Immature natural killer cell (primary cell): Measurements from ENCODE around the gene DIP2B. TPM values are rescaled to one million over a fixed set of nuclear protein-coding genes. Genes with fewer than 3 reads are reported as not detected.
A peak's percentile ranks its signal among the peaks of the same experiment; 100 is the strongest.
"Not testable (repeated sequence)": the region's sequence is repeated elsewhere in the genome, so short reads cannot be mapped to it uniquely, and the experiment has no call there.

Source experiments
- DNase-seq, 3 donors: peaks; one replicate each; pipeline ENCODE4 v3.0.0; 2022; ENCODE audit warnings: mixed read lengths in 1 of 3
- H3K27ac Mint-ChIP-seq, 6 donors: one replicate each; pipeline ENCODE4 v1.8.0; 2020; ENCODE audit warnings: mixed read lengths in 6 of 6, mild to moderate bottlenecking in 5 of 6, inconsistent platforms in 4 of 6, moderate library complexity in 3 of 6
- H3K27me3 Mint-ChIP-seq, 3 donors: one replicate each; pipeline ENCODE4 v1.8.0; 2020 to 2021; ENCODE audit warnings: low read depth in 3 of 3, mild to moderate bottlenecking in 3 of 3, mixed read lengths in 3 of 3, moderate library complexity in 3 of 3, inconsistent platforms in 1 of 3
- H3K36me3 Mint-ChIP-seq, 3 donors: one replicate each; pipeline ENCODE4 v1.8.0; 2020; ENCODE audit warnings: mixed read lengths in 3 of 3, inconsistent platforms in 2 of 3, mild to moderate bottlenecking in 2 of 3
- H3K4me1 Mint-ChIP-seq, 2 donors: one replicate each; pipeline ENCODE4 v1.8.0; 2020; ENCODE audit warnings: inconsistent platforms in 2 of 2, mild to moderate bottlenecking in 2 of 2, mixed read lengths in 2 of 2, moderate library complexity in 1 of 2
- H3K4me3 Mint-ChIP-seq, 5 donors: one replicate each; pipeline ENCODE4 v1.8.0; 2020; ENCODE audit warnings: mild to moderate bottlenecking in 5 of 5, mixed read lengths in 5 of 5, inconsistent platforms in 3 of 5, moderate library complexity in 3 of 5
- H3K9me3 Mint-ChIP-seq, 6 donors: one replicate each; pipeline ENCODE4 v1.8.0; 2020; ENCODE audit warnings: mild to moderate bottlenecking in 6 of 6, mixed read lengths in 6 of 6, inconsistent platforms in 4 of 6, moderate library complexity in 3 of 6
- polyA plus RNA-seq, 3 donors: library from polyadenylated mRNA; unstranded; fragments of 300-500 nt; fragmentation: Illumina TruSeq; gene quantifications; one replicate each; pipeline ENCODE4 v1.2.3, GENCODE V29; 2021

Gene DIP2B
- polyA plus RNA-seq, 3 donors from 2014 or later: 2.0 to 7.2 (median 3.4) TPM

DNA sequence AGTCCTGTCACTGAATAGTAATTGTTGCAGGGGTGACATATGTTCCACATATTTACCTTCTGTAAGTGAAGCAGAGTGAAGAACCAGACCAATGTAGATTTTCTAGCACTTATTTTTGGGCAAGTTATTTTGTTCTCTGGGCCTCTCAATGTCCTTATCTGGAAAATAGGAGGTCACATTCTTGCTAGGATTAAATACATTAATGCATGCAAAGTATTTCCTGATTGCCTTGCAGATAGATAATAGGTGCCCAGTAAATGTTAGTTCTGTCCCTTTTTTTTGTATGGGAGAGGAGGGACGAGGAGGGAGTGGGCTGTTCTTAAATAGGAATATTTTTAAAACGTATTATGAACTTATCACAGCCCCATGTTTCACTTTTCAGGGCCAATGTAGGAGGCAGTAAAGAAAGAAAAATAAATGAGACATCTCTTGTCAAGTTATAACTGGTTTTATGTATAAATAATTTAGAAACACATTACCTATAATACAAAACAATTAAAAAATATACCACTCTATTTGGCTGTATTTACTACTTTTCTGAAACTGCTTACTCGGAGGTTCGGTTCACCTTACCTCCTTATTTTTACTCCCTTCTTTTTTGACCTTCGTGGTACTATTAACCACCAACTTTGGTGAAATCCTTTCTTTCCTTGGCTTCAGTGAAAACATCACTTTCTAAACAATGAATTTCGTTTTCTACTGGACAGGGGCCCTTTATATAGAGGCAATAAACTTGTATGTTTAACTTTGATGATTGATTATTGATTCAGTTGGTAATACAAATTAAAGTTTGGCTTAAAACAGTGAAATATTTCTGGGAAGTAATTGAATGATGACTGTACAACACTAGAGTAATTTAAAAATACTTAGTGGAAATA is 41.9 kb downstream of the DIP2B start:
- H3K36me3 Mint-ChIP-seq: no peaks in the 10 kb centered on the region
- DNase-seq: no peak
- no peak overlapping the region for H3K27ac Mint-ChIP-seq
- no peak overlapping the region for H3K4me3 Mint-ChIP-seq
- H3K27me3 Mint-ChIP-seq: no peaks in the 10 kb centered on the region
- peaks cover 8 to 28% of the 10 kb centered on the region in 2 donors for H3K4me1 Mint-ChIP-seq
- H3K9me3 Mint-ChIP-seq: no peaks in the 10 kb centered on the region

GRCh38 chr12:50547742-50548141 is 43.0 kb downstream of the DIP2B start:
- Mint-ChIP-seq H3K27me3 (no peaks in the 10 kb centered on the region), H3K4me3 (no peak overlapping the region), H3K36me3 (no peaks in the 10 kb centered on the region), H3K4me1 (peaks cover 7 to 24% of the 10 kb centered on the region in 2 donors), H3K27ac (no peak overlapping the region), H3K9me3 (no peaks in the 10 kb centered on the region)
- DNase-seq: no peak

- Mint-ChIP-seq H3K36me3 (peaks cover 0 to 3% (median 2%) of the 10 kb centered on the region in 3 donors), H3K4me1 (peaks cover 9 to 24% of the 10 kb centered on the region in 2 donors), H3K9me3 (no peaks in the 10 kb centered on the region), H3K27me3 (no peaks in the 10 kb centered on the region), H3K27ac (no peak overlapping the region), H3K4me3 (no peak overlapping the region)
- no peak for DNase-seq
Observed at GRCh38 chr12:50549885-50550284, 45.1 kb downstream of the DIP2B start.

GRCh38 chr12:50550530-50551223 is 45.9 kb downstream of the DIP2B start:
- Mint-ChIP-seq H3K27ac (no peak overlapping the region), H3K9me3 (no peaks in the 10 kb centered on the region), H3K4me1 (peaks cover 13 to 31% of the 10 kb centered on the region in 2 donors), H3K36me3 (peaks cover 0 to 3% (median 2%) of the 10 kb centered on the region in 3 donors), H3K27me3 (no peaks in the 10 kb centered on the region), H3K4me3 (no peak overlapping the region)
- no peak for DNase-seq

DNA sequence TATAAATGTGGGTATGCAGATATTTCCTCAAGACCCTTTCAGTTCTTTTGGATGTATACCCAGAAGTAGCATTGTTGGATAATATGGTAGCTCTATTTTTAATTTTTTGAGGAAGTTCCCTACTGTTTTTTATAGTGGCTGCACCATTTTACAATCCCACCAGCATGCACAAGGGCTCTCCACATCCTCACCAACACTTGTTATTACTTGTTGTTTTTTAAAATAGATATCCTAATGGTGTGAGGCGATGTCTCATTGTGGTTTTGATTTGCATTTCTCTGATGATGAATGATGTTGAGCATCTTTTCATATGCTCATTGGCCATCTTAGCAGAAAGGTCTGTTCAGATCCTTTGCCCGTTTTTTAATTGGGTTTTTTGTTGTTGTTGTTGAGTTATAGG is 47.1 kb downstream of the DIP2B start:
- H3K27ac Mint-ChIP-seq: no peak overlapping the region
- H3K4me3 Mint-ChIP-seq: no peak overlapping the region
- peaks cover 0 to 3% (median 2%) of the 10 kb centered on the region in 3 donors for H3K36me3 Mint-ChIP-seq
- peaks cover 8 to 24% of the 10 kb centered on the region in 2 donors for H3K4me1 Mint-ChIP-seq
- H3K27me3 Mint-ChIP-seq: no peaks in the 10 kb centered on the region
- H3K9me3 Mint-ChIP-seq: no peaks in the 10 kb centered on the region
- no peak for DNase-seq

GRCh38 chr12:50554651-50555050 is 49.9 kb downstream of the DIP2B start:
- Mint-ChIP-seq H3K4me1 (peaks cover 12 to 36% of the 10 kb centered on the region in 2 donors), H3K4me3 (no peak overlapping the region), H3K36me3 (peaks cover 2 to 4% (median 3%) of the 10 kb centered on the region in 3 donors), H3K9me3 (no peaks in the 10 kb centered on the region), H3K27me3 (no peaks in the 10 kb centered on the region), H3K27ac (no peak overlapping the region)
- DNase-seq: no peak

GRCh38 chr12:50555471-50555885 is 50.7 kb downstream of the DIP2B start:
- Mint-ChIP-seq H3K27me3 (no peaks in the 10 kb centered on the region), H3K27ac (peak overlapping the region in 2 of 6 donors; percentile 21 to 37), H3K4me3 (no peak overlapping the region), H3K4me1 (peaks cover 10 to 30% of the 10 kb centered on the region in 2 donors), H3K36me3 (peaks cover 2 to 4% (median 3%) of the 10 kb centered on the region in 3 donors), H3K9me3 (no peaks in the 10 kb centered on the region)
- no peak for DNase-seq

DNA sequence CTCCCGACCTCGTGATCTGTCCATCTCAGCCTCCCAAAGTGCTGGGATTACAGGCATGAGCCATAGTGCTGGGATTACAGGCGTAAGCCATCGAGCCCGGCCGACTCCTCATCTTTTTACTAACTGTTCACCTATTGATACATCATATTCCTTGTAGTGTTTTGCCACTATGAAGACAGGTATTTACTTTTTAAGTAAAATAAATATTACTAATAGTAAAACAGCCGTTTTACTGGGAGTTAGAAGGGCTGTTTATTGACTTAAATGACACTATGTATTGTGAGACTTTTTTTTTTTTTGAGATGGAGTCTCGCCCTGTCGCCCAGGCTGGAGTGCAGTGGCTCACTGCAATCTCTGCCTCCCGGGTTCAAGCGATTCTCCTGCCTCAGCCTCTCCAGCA is 51.5 kb downstream of the DIP2B start:
- DNase-seq: no peak
- no peaks in the 10 kb centered on the region for H3K9me3 Mint-ChIP-seq
- peaks cover 10 to 30% of the 10 kb centered on the region in 2 donors for H3K4me1 Mint-ChIP-seq
- no peak overlapping the region for H3K27ac Mint-ChIP-seq
- H3K27me3 Mint-ChIP-seq: no peaks in the 10 kb centered on the region
- H3K36me3 Mint-ChIP-seq: peaks cover 2 to 4% (median 3%) of the 10 kb centered on the region in 3 donors
- no peak overlapping the region for H3K4me3 Mint-ChIP-seq

DNA sequence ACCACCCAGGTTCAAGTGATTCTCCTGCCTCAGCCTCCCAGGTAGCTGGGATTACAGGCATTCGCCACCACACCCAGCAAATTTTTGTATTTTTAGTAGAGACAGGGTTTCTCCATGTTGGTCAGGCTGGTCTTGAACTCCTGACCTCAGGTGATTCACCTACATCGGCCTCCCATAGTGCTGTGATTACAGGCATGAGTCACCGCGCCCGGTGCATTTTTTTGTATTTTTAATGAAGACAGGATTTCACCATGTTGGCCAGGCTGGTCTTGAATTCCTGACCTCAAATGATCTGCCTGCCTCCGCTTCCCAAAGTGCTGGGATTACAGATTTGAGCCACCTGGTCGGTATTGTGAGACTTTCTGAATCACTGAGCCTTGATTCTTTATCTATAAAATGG is 52.0 kb downstream of the DIP2B start:
- H3K4me3 Mint-ChIP-seq, H3K27ac Mint-ChIP-seq, H3K27me3 Mint-ChIP-seq, DNase-seq, H3K9me3 Mint-ChIP-seq, H3K36me3 Mint-ChIP-seq: not testable (repeated sequence)
- H3K4me1 Mint-ChIP-seq: peaks cover 10 to 31% of the 10 kb centered on the region in 2 donors

DNA sequence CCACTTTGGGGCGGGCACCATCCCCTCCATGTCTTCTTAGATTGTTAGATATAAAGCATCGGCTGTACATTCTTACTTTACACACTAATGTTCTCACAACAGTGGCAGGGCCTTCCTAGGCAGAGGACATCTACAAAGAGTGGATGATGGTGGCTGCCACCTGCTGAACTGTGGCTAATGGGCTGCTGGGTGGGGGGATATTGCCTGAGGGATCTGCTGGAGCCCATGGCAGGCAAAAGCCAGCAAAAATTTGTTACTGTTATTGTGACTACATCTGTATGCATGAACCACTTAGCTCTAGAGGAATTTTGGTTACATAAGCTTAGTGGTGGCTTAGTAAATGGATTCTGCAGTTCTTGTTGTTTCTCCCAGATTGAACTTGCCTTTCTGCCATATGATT is 52.6 kb downstream of the DIP2B start:
- Mint-ChIP-seq H3K27ac (peak overlapping the region in 1 of 6 donors; percentile 17), H3K9me3 (no peaks in the 10 kb centered on the region), H3K36me3 (peaks cover 2 to 4% (median 3%) of the 10 kb centered on the region in 3 donors), H3K27me3 (no peaks in the 10 kb centered on the region), H3K4me3 (no peak overlapping the region), H3K4me1 (peaks cover 10 to 37% of the 10 kb centered on the region in 2 donors)
- DNase-seq: no peak

- Mint-ChIP-seq H3K27ac (peak overlapping the region in 1 of 6 donors; percentile 19), H3K4me1 (peaks cover 15 to 41% of the 10 kb centered on the region in 2 donors), H3K4me3 (no peak overlapping the region)
Observed at GRCh38 chr12:50558970-50559369, 54.2 kb downstream of the DIP2B start.

GRCh38 chr12:50562520-50563433 is 58.0 kb downstream of the DIP2B start:
- H3K9me3 Mint-ChIP-seq: no peaks in the 10 kb centered on the region
- peaks cover 0 to 1% (median 0%) of the 10 kb centered on the region in 3 donors for H3K27me3 Mint-ChIP-seq
- H3K36me3 Mint-ChIP-seq: no peaks in the 10 kb centered on the region
- H3K4me3 Mint-ChIP-seq: no peak overlapping the region
- peak overlapping the region in 2 of 6 donors; percentile 1 to 16 for H3K27ac Mint-ChIP-seq
- H3K4me1 Mint-ChIP-seq: peaks cover 16 to 49% of the 10 kb centered on the region in 2 donors
- no peak for DNase-seq

More at GRCh38 chr12:50558970-50559369, 54.2 kb downstream of the DIP2B start:
- Mint-ChIP-seq H3K9me3 (no peaks in the 10 kb centered on the region), H3K36me3 (peaks cover 0 to 4% (median 1%) of the 10 kb centered on the region in 3 donors), H3K27me3 (no peaks in the 10 kb centered on the region)
- DNase-seq: no peak

DNA sequence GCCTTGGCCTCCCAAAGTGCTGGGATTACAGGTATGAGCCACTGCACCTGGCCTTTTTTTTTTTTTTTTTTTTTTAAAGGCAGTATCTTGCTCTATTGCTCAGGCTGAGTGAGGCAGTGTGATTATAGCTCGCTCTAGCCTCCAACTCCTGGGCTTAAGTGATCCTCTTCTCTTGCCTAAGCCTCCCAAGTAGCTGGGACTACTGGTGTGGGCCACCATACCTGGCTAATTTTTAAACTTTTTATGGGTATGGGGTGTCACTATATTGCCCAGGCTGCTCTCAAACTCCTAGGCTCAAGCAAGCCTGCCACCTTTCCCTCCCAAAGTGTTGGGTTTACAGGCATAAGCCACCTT is 58.6 kb downstream of the DIP2B start:
- H3K27ac Mint-ChIP-seq: no peak overlapping the region
- H3K27me3 Mint-ChIP-seq: peaks cover 0 to 1% (median 0%) of the 10 kb centered on the region in 3 donors
- no peak for DNase-seq
- peaks cover 18 to 52% of the 10 kb centered on the region in 2 donors for H3K4me1 Mint-ChIP-seq
- H3K36me3 Mint-ChIP-seq: no peaks in the 10 kb centered on the region
- H3K4me3 Mint-ChIP-seq: no peak overlapping the region
- no peaks in the 10 kb centered on the region for H3K9me3 Mint-ChIP-seq
